GM12878 (cell line): ENCODE measurements around the gene ABCF1. TPM values are rescaled to one million over a fixed set of nuclear protein-coding genes. Genes with fewer than 3 reads are reported as not detected.

ENCODE experiments used
- ATF7 ChIP-seq: fragments of 450-650 bp; IDR thresholded peaks from 2 replicates; pipeline ENCODE4 v1.6.1; 2016; ENCODE audit warnings: low read depth, mild to moderate bottlenecking
- CHD1 ChIP-seq: IDR thresholded peaks from 2 replicates; pipeline ENCODE4 v1.6.1; 2012; ENCODE audit warnings: low read depth, low read length, improper control_type of control experiment
- FOXM1 ChIP-seq: IDR thresholded peaks from 2 replicates; pipeline ENCODE4 v1.6.1; 2012; ENCODE audit warnings: low read depth, mild to moderate bottlenecking, inconsistent platforms, low read length, moderate library complexity
- IKZF1 ChIP-seq: fragments of 450-650 bp; conservative IDR thresholded peaks from 2 replicates; pipeline ENCODE4 v1.6.1; 2017; ENCODE audit warnings: antibody characterized with exemption, mild to moderate bottlenecking
- KAT2A ChIP-seq: conservative IDR thresholded peaks from 2 replicates; pipeline ENCODE4 v1.6.1; 2011; ENCODE audit warnings: low read depth, low read length; ENCODE audit not compliant: control insufficient read depth
- LARP7 ChIP-seq: fragments of 450-650 bp; IDR thresholded peaks from 2 replicates; pipeline ENCODE4 v1.6.1; 2017; ENCODE audit warnings: mild to moderate bottlenecking
- MEF2A ChIP-seq: IDR thresholded peaks from 2 replicates; pipeline ENCODE4 v1.6.1; 2011; ENCODE audit warnings: low read depth, mild to moderate bottlenecking, low read length, moderate library complexity; ENCODE audit not compliant: insufficient read depth
- MEF2B ChIP-seq: fragments of 450-650 bp; IDR thresholded peaks from 2 replicates; pipeline ENCODE4 v1.6.1; 2018; ENCODE audit warnings: mild to moderate bottlenecking, moderate library complexity; ENCODE audit not compliant: partially characterized antibody, poor library complexity, severe bottlenecking
- MLLT1 ChIP-seq: fragments of 450-650 bp; IDR thresholded peaks from 2 replicates; pipeline ENCODE4 v1.6.1; 2016; ENCODE audit warnings: mild to moderate bottlenecking
- MTA3 ChIP-seq: IDR thresholded peaks from 2 replicates; pipeline ENCODE4 v1.6.1; 2012; ENCODE audit warnings: low read length, inconsistent platforms, borderline replicate concordance
- MYB ChIP-seq: fragments of 150-350 bp; IDR thresholded peaks from 2 replicates; pipeline ENCODE4 v1.6.1; 2014; ENCODE audit warnings: mild to moderate bottlenecking, low read depth, low read length, borderline replicate concordance
- NR2C1 ChIP-seq: fragments of 450-650 bp; IDR thresholded peaks from 2 replicates; pipeline ENCODE4 v1.6.1; 2017; ENCODE audit warnings: antibody characterized with exemption, mild to moderate bottlenecking, moderate library complexity
- PML ChIP-seq: IDR thresholded peaks from 2 replicates; pipeline ENCODE4 v1.6.1; 2012; ENCODE audit warnings: low read length, inconsistent platforms
- POLR2A ChIP-seq: IDR thresholded peaks from 2 replicates; pipeline ENCODE4 v1.6.1; 2011; ENCODE audit warnings: low read depth, mild to moderate bottlenecking, low read length
- POLR2AphosphoS2 ChIP-seq: IDR thresholded peaks from 2 replicates; pipeline ENCODE4 v1.6.1; 2011; ENCODE audit warnings: low read depth, mild to moderate bottlenecking, low read length, improper control_type of control experiment, moderate library complexity
- POLR2AphosphoS5 ChIP-seq: IDR thresholded peaks from 2 replicates; pipeline ENCODE4 v1.6.1; 2011; ENCODE audit warnings: mild to moderate bottlenecking, low read length, inconsistent platforms
- RELA ChIP-seq: fragments of 450-650 bp; IDR thresholded peaks from 2 replicates; pipeline ENCODE4 v1.8.0; 2014; ENCODE audit warnings: borderline replicate concordance; ENCODE audit not compliant: partially characterized antibody
- ZNF207 ChIP-seq: fragments of 450-650 bp; IDR thresholded peaks from 2 replicates; pipeline ENCODE4 v1.6.1; 2014; ENCODE audit warnings: antibody characterized with exemption, mild to moderate bottlenecking, borderline replicate concordance
- polyA plus RNA-seq, 11 experiments: library from polyadenylated mRNA; depleted of rRNA in 4 of 11; unstranded in 6 of 11; stranded (reverse) in 5 of 11; fragments of >200 nt; fragmentation: Nextera tagmentation in 4 of 11; fragmentation: Illumina TruSeq in 1 of 11; extraction: Ambion mirVana in 4 of 11; extraction: Trizol in 1 of 11; gene quantifications; 1 replicate in 1 of 11; 2 replicates in 10 of 11; pipeline versions ENCODE4 v1.2.1 to v1.2.3, GENCODE V29; 2011 to 2016; ENCODE audit warnings: inconsistent platforms in 2 of 11, missing spikeins in 2 of 11, low read depth in 1 of 11
- total RNA-seq, 4 experiments: library from RNA; depleted of rRNA in 3 of 4; stranded (reverse); fragments of >200 nt in 3 of 4; fragmentation: Illumina TruSeq in 1 of 4; extraction: Trizol in 1 of 4; gene quantifications; 2 replicates each; pipeline versions ENCODE4 v1.2.1 to v1.2.3, GENCODE V29; 2013 to 2021

ABCF1 gene
- total and polyA plus RNA-seq, 10 of the 15 experiments (the other 5 are each of a cell fraction or from before 2014, with no cell fraction given) = 21.3 to 79.6 (median 55.9) TPM

- TF ChIP-seq NR2C1 (peak; percentile 4; the same call in 1 of the 2 replicates), ATF7 (peak; percentile 7; the same call in 1 of the 2 replicates), POLR2AphosphoS2 (peak; percentile 97; the same call in 1 of the 2 replicates), MYB (peak; percentile 74; the same call in 1 of the 2 replicates), RELA (no peak), ZNF207 (peak; percentile 72; the same call in 1 of the 2 replicates), POLR2AphosphoS5 (peak; percentile 79), IKZF1 (0 out of 2 replicates have a peak, but pooled peaks have one; percentile 32), POLR2A (peak; percentile 77), MEF2B (peak; percentile 54), LARP7 (0 out of 2 replicates have a peak, but pooled peaks have one; percentile 13), MEF2A (no peak), CHD1 (peak; percentile 79), MLLT1 (peak; percentile 94), MTA3 (peak; percentile 20; the same call in 1 of the 2 replicates), KAT2A (no peak), FOXM1 (peak; percentile 3; the same call in 1 of the 2 replicates), PML (peak; percentile 61)
Observed at GRCh38 chr6:30615219-30615957, 44.1 kb downstream of the ABCF1 start (continued).
